Ovary (tissue), 9 donors: ENCODE data around the gene KCNK4. TPM values are rescaled to one million over a fixed set of nuclear protein-coding genes. Genes with fewer than 3 reads are reported as not detected.
A peak's percentile ranks its signal among the peaks of the same experiment; 100 is the strongest.

Experiments
- DNase-seq, 5 donors: peaks; one replicate each; pipeline ENCODE4 v3.0.0-alpha.2; 2019 to 2020
- H3K27ac ChIP-seq, 2 donors: fragments of 200-600 bp; one replicate each; pipeline versions ENCODE4 v1.5.1 to v1.8.0; 2019 to 2022
- H3K27me3 ChIP-seq: fragments of 200-600 bp; one replicate; pipeline ENCODE4 v1.8.0; 2022
- H3K36me3 ChIP-seq: fragments of 200-600 bp; sonication (generic); one replicate; pipeline ENCODE4 v1.5.1; 2019
- H3K4me1 ChIP-seq: one replicate; pipeline ENCODE4 v1.8.1; 2013; ENCODE audit warnings: mild to moderate bottlenecking, moderate library complexity; ENCODE audit not compliant: insufficient read depth
- H3K4me3 ChIP-seq: fragments of 200-600 bp; sonication (generic); one replicate; pipeline ENCODE4 v1.5.1; 2017
- H3K9me3 ChIP-seq, 2 donors: fragments of 200-600 bp in 1 of 2; sonication (generic) in 1 of 2; one replicate each; pipeline versions ENCODE4 v1.5.1 to v1.8.1; 2013 to 2019; ENCODE audit warnings: mild to moderate bottlenecking in 1 of 2, moderate library complexity in 1 of 2
- CTCF ChIP-seq, 3 donors: fragments of 450-650 bp in 2 of 3; fragments of 200-600 bp in 1 of 3; IDR thresholded peaks; one replicate each; pipeline versions ENCODE4 v1.5.1 to v1.8.0; 2016 to 2022; ENCODE audit warnings: antibody characterized with exemption in 3 of 3, mild to moderate bottlenecking in 1 of 3
- EP300 ChIP-seq: sonication (generic); formaldehyde crosslinking; IDR thresholded peaks from one replicate; pipeline ENCODE4 v1.6.1; 2017; ENCODE audit warnings: antibody characterized with exemption
- POLR2A ChIP-seq: fragments of 450-650 bp; IDR thresholded peaks from one replicate; pipeline ENCODE4 v1.6.1; 2017; ENCODE audit warnings: antibody characterized with exemption, mild to moderate bottlenecking, moderate library complexity
- WGBS, 3 donors: extraction: QIAGEN DNeasy Blood & Tissue Kit in 1 of 3; methylation state at CpG; one replicate each; pipeline versions ENCODE4 v1.1.5 to v1.1.7; 2013 to 2017; 5-methylcytosine and 5-hydroxymethylcytosine counted together
- intact Hi-C, 4 donors: fragments of 100-400 bp; cut with DNase I; formaldehyde crosslinking; loops; one replicate each; pipeline versions ENCODE4 v1.11.0 to v1.15.1; 2022 to 2023
- polyA plus RNA-seq, 2 donors: library from polyadenylated mRNA; stranded (reverse); fragments of 200-250 nt in 1 of 2; fragments of 350-450 nt in 1 of 2; fragmentation: Illumina TruSeq in 1 of 2; extraction: RNeasy Lipid Tissue Mini Kit (QIAGEN cat#74804) in 1 of 2; gene quantifications; one replicate each; pipeline ENCODE4 v1.2.3, GENCODE V29; 2013 to 2014
- total RNA-seq, 7 donors: library from RNA; depleted of rRNA in 2 of 7; stranded (reverse); fragments of >200 nt in 2 of 7; fragmentation: NEBNext Ultra II Directional in 3 of 7; extraction: Animal tissue kit (Norgen Biotek cat#: 25700) in 3 of 7; gene quantifications; one replicate each; pipeline versions ENCODE4 v1.1.0 to v1.2.4, GENCODE V29; 2016 to 2023
- donor health status: DM: no; HTN: no; CAD: no; lungs with moderate emphysema.
- donor health status: DM: no; HTN: no; CAD: no.
- donor health status: Bipolar disorder and iron deficiency.
- donor health status: DM: yes; HTN: yes; CAD: no.
- donor health status: DM: no; HTN: no; CAD: no.
- donor health status: DM: yes; HTN: yes; CAD: no.

KCNK4 gene
- total and polyA plus RNA-seq, 9 donors, result not detected

- Histone ChIP-seq H3K4me3 (no peak overlapping the region), H3K9me3 (no peaks in the 10 kb centered on the region), H3K36me3 (no peaks in the 10 kb centered on the region), H3K27ac (no peak overlapping the region), H3K4me1 (no peaks in the 10 kb centered on the region), H3K27me3 (no peaks in the 10 kb centered on the region)
- no peak for DNase-seq
- WGBS, 3 donors, result 80 to 86% (median 81%) methylated on average over 4 of the region's 4 CpGs
- TF ChIP-seq CTCF (IDR thresholded peaks at IDR 0.05) (no peak), POLR2A (no peak), EP300 (no peak)
- intact Hi-C loops, result loop anchor here in 2 of 4 donors (10.0 kb wide), 1 partner anchor 55 kb away; the partner anchor contains the start of gene FERMT3 (in 2 of the 2)
Observed at GRCh38 chr11:64259533-64260067, 31.5 kb upstream of the KCNK4 start.

- TF ChIP-seq EP300 (no peak), POLR2A (no peak), CTCF (IDR thresholded peaks at IDR 0.05) (no peak)
- intact Hi-C loops, result loop anchor here in 2 of 4 donors (10.0 kb wide), 1 partner anchor 55 kb away; the partner anchor contains the start of gene FERMT3 (in 2 of the 2)
- no peak for DNase-seq
- H3K9me3 ChIP-seq, result no peaks in the 10 kb centered on the region
- H3K27ac ChIP-seq, result no peak overlapping the region
- no peak overlapping the region for H3K4me3 ChIP-seq
- WGBS, 3 donors, result 93 to 96% (median 93%) methylated on average over 6 of the region's 6 CpGs
- no peaks in the 10 kb centered on the region for H3K4me1 ChIP-seq
- H3K36me3 ChIP-seq, result no peaks in the 10 kb centered on the region
- H3K27me3 ChIP-seq, result no peaks in the 10 kb centered on the region
Observed at GRCh38 chr11:64260147-64260708, 30.9 kb upstream of the KCNK4 start.

GRCh38 chr11:64261556-64262080, 29.5 kb upstream of the KCNK4 start:
- Histone ChIP-seq H3K4me1 (no peaks in the 10 kb centered on the region), H3K9me3 (no peaks in the 10 kb centered on the region), H3K4me3 (no peak overlapping the region), H3K36me3 (no peaks in the 10 kb centered on the region), H3K27ac (no peak overlapping the region), H3K27me3 (no peaks in the 10 kb centered on the region)
- no peak for DNase-seq
- intact Hi-C loops, result loop anchor here in 2 of 4 donors (10.0 kb wide), 1 partner anchor 57 kb away; the partner anchor contains the start of gene FERMT3 (in 2 of the 2)
- no peak for TF ChIP-seq POLR2A
- no peak for TF ChIP-seq EP300
- no peak for TF ChIP-seq CTCF (IDR thresholded peaks at IDR 0.05)
- WGBS, 3 donors, result 86 to 89% (median 87%) methylated on average over 18 of the region's 18 CpGs

DNA sequence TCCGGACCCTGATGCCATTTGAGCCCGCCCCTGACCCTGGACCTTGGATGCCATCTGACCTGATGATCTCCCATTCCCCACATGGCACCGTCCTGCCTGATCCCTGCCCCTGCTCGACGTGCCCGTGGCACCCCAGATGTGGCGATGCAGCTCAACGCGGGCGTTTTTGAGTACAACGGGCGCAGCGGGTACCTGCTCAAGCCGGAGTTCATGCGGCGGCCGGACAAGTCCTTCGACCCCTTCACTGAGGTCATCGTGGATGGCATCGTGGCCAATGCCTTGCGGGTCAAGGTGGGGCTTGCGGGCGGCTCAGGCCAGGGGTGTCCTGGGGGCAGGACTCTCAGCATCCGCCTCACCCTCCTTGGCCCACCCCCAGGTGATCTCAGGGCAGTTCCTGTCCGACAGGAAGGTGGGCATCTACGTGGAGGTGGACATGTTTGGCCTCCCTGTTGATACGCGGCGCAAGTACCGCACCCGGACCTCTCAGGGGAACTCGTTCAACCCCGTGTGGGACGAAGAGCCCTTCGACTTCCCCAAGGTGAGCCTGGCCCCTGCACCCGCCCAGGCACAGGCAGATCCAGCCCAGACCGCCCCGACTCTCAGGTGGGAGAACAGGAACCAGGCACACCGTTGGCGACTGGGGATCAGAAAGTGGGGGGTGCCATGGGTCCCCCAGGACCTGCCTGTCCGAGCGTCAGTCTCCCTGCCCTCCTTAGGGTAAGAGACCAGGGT, 28.7 kb upstream of the KCNK4 start:
- Histone ChIP-seq H3K36me3 (no peaks in the 10 kb centered on the region), H3K4me3 (no peak overlapping the region), H3K4me1 (no peaks in the 10 kb centered on the region), H3K9me3 (no peaks in the 10 kb centered on the region), H3K27ac (no peak overlapping the region), H3K27me3 (no peaks in the 10 kb centered on the region)
- intact Hi-C loops, result loop anchor here in 2 of 4 donors (10.0 kb wide), 1 partner anchor 58 kb away; the partner anchor contains the start of gene FERMT3 (in 2 of the 2)
- TF ChIP-seq EP300 (no peak), CTCF (IDR thresholded peaks at IDR 0.05) (no peak), POLR2A (no peak)
- WGBS, 3 donors, result 89 to 92% (median 92%) methylated on average over 42 of the region's 42 CpGs
- peak in 1 of 5 donors; percentile 40 for DNase-seq
